WTC11 (cell line): ENCODE data around the gene ISL1.

Experiments used
- CREM ChIP-seq: sonication (generic); formaldehyde crosslinking; IDR thresholded peaks from 2 replicates; pipeline ENCODE4 v1.8.1; 2022; ENCODE audit warnings: mild to moderate bottlenecking, missing genetic modification reagents, moderate library complexity
- CTCF ChIP-seq: fragments of 200-600 bp; IDR thresholded peaks from 2 replicates; pipeline ENCODE4 v1.8.0; 2022; ENCODE audit warnings: antibody characterized with exemption
- FOXK1 ChIP-seq: sonication (generic); formaldehyde crosslinking; IDR thresholded peaks from 2 replicates; pipeline ENCODE4 v1.8.0; 2022; ENCODE audit warnings: mild to moderate bottlenecking, moderate library complexity, missing genetic modification reagents
- MAX ChIP-seq: sonication (generic); formaldehyde crosslinking; IDR thresholded peaks from 2 replicates; pipeline ENCODE4 v1.8.0; 2022; ENCODE audit warnings: mild to moderate bottlenecking, missing genetic modification reagents
- SP1 ChIP-seq: sonication (generic); formaldehyde crosslinking; conservative IDR thresholded peaks from 2 replicates; pipeline ENCODE4 v1.8.1; 2022; ENCODE audit warnings: missing genetic modification reagents
- TEAD1 ChIP-seq: sonication (generic); formaldehyde crosslinking; IDR thresholded peaks from 2 replicates; pipeline ENCODE4 v1.8.0; 2022; ENCODE audit warnings: mild to moderate bottlenecking, missing genetic modification reagents
- TF ChIP-seq, protein P1 (sequence below): sonication (generic); formaldehyde crosslinking; IDR thresholded peaks from 2 replicates; pipeline ENCODE4 v1.8.1; 2022; ENCODE audit warnings: low read depth, missing genetic modification reagents, borderline replicate concordance
- TF ChIP-seq, protein P2 (sequence below): sonication (generic); formaldehyde crosslinking; IDR thresholded peaks from 2 replicates; pipeline ENCODE4 v1.8.1; 2023; ENCODE audit warnings: mild to moderate bottlenecking, missing genetic modification reagents, moderate library complexity

GRCh38 chr5:51397996-51398395 lies 14.7 kb downstream of the ISL1 start:
- no peak for TF ChIP-seq CREM
- TF ChIP-seq MAX (CRISPR knock-in tag), result no peak
- no peak for TF ChIP-seq CTCF
- TF ChIP-seq FOXK1, result no peak
- TF ChIP-seq, protein P1, sequence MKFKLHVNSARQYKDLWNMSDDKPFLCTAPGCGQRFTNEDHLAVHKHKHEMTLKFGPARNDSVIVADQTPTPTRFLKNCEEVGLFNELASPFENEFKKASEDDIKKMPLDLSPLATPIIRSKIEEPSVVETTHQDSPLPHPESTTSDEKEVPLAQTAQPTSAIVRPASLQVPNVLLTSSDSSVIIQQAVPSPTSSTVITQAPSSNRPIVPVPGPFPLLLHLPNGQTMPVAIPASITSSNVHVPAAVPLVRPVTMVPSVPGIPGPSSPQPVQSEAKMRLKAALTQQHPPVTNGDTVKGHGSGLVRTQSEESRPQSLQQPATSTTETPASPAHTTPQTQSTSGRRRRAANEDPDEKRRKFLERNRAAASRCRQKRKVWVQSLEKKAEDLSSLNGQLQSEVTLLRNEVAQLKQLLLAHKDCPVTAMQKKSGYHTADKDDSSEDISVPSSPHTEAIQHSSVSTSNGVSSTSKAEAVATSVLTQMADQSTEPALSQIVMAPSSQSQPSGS (CRISPR knock-in tag), result no peak
- TF ChIP-seq, protein P2, sequence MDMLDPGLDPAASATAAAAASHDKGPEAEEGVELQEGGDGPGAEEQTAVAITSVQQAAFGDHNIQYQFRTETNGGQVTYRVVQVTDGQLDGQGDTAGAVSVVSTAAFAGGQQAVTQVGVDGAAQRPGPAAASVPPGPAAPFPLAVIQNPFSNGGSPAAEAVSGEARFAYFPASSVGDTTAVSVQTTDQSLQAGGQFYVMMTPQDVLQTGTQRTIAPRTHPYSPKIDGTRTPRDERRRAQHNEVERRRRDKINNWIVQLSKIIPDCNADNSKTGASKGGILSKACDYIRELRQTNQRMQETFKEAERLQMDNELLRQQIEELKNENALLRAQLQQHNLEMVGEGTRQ (CRISPR knock-in tag), result no peak
- TF ChIP-seq SP1, result no peak
- no peak for TF ChIP-seq TEAD1 (CRISPR knock-in tag)
